ENCODE results near the gene NOTCH2NLA.
"Not testable (repeated sequence)": the region's sequence is repeated elsewhere in the genome, so short reads cannot be mapped to it uniquely, and the experiment has no call there.

Gene NOTCH2NLA

GRCh38 chr1:146228710-146229477 lies at the start of gene NOTCH2NLA:
TSS of gene NOTCH2NLA (minus strand) at chr1:146229021. CDS start at chr1:146189337, 39,684 bp downstream.
- H3K9ac ChIP-seq (ENCODE audit: low read length) = not testable (repeated sequence)
- H3K4me3 ChIP-seq (ENCODE audit: low read length) = peak within 1 kb of the TSS; percentile 48

GRCh38 chr1:146278346-146278745 lies 49.5 kb upstream of the NOTCH2NLA start:
- H3K9ac ChIP-seq (ENCODE audit: low read length); H3K27me3 ChIP-seq (ENCODE audit: control insufficient read depth, insufficient read depth, low read length); H3K9me3 ChIP-seq (ENCODE audit: control insufficient read depth, low read depth, low read length); H3K4me1 ChIP-seq (ENCODE audit: control insufficient read depth, low read depth, low read length); H3K36me3 ChIP-seq (ENCODE audit: control insufficient read depth, low read depth, low read length); H3K4me3 ChIP-seq (ENCODE audit: low read length); H3K27ac ChIP-seq (ENCODE audit: low read length): not testable (repeated sequence)

More at GRCh38 chr1:146228710-146229477, at the start of gene NOTCH2NLA:
- not testable (repeated sequence) for H3K27me3 ChIP-seq (ENCODE audit: control insufficient read depth, insufficient read depth, low read length); H3K4me1 ChIP-seq (ENCODE audit: control insufficient read depth, low read depth, low read length); H3K9me3 ChIP-seq (ENCODE audit: control insufficient read depth, low read depth, low read length); H3K36me3 ChIP-seq (ENCODE audit: control insufficient read depth, low read depth, low read length); H3K27ac ChIP-seq (ENCODE audit: low read length)

GRCh38 chr1:146277087-146277486 lies 48.3 kb upstream of the NOTCH2NLA start:
- not testable (repeated sequence) for H3K36me3 ChIP-seq (ENCODE audit: control insufficient read depth, low read depth, low read length); H3K27ac ChIP-seq (ENCODE audit: low read length); H3K4me3 ChIP-seq (ENCODE audit: low read length); H3K9me3 ChIP-seq (ENCODE audit: control insufficient read depth, low read depth, low read length); H3K4me1 ChIP-seq (ENCODE audit: control insufficient read depth, low read depth, low read length); H3K27me3 ChIP-seq (ENCODE audit: control insufficient read depth, insufficient read depth, low read length); H3K9ac ChIP-seq (ENCODE audit: low read length)

- not testable (repeated sequence) for H3K27me3 ChIP-seq (ENCODE audit: control insufficient read depth, insufficient read depth, low read length); H3K9me3 ChIP-seq (ENCODE audit: control insufficient read depth, low read depth, low read length); H3K27ac ChIP-seq (ENCODE audit: low read length); H3K36me3 ChIP-seq (ENCODE audit: control insufficient read depth, low read depth, low read length); H3K9ac ChIP-seq (ENCODE audit: low read length); H3K4me1 ChIP-seq (ENCODE audit: control insufficient read depth, low read depth, low read length); H3K4me3 ChIP-seq (ENCODE audit: low read length)
Measured at GRCh38 chr1:146274083-146274482, 45.3 kb upstream of the NOTCH2NLA start.

GRCh38 chr1:146273194-146273593 lies 44.4 kb upstream of the NOTCH2NLA start:
- H3K27me3 ChIP-seq (ENCODE audit: control insufficient read depth, insufficient read depth, low read length); H3K9me3 ChIP-seq (ENCODE audit: control insufficient read depth, low read depth, low read length); H3K27ac ChIP-seq (ENCODE audit: low read length); H3K9ac ChIP-seq (ENCODE audit: low read length); H3K4me3 ChIP-seq (ENCODE audit: low read length); H3K4me1 ChIP-seq (ENCODE audit: control insufficient read depth, low read depth, low read length); H3K36me3 ChIP-seq (ENCODE audit: control insufficient read depth, low read depth, low read length): not testable (repeated sequence)

- H3K27me3 ChIP-seq (ENCODE audit: control insufficient read depth, insufficient read depth, low read length); H3K36me3 ChIP-seq (ENCODE audit: control insufficient read depth, low read depth, low read length); H3K4me1 ChIP-seq (ENCODE audit: control insufficient read depth, low read depth, low read length); H3K9me3 ChIP-seq (ENCODE audit: control insufficient read depth, low read depth, low read length); H3K4me3 ChIP-seq (ENCODE audit: low read length); H3K27ac ChIP-seq (ENCODE audit: low read length); H3K9ac ChIP-seq (ENCODE audit: low read length): not testable (repeated sequence)
Measured at GRCh38 chr1:146272734-146273133, 43.9 kb upstream of the NOTCH2NLA start.

- H3K27me3 ChIP-seq (ENCODE audit: control insufficient read depth, insufficient read depth, low read length); H3K4me3 ChIP-seq (ENCODE audit: low read length); H3K9ac ChIP-seq (ENCODE audit: low read length); H3K27ac ChIP-seq (ENCODE audit: low read length); H3K4me1 ChIP-seq (ENCODE audit: control insufficient read depth, low read depth, low read length); H3K9me3 ChIP-seq (ENCODE audit: control insufficient read depth, low read depth, low read length); H3K36me3 ChIP-seq (ENCODE audit: control insufficient read depth, low read depth, low read length): not testable (repeated sequence)
Measured at GRCh38 chr1:146271977-146272376, 43.2 kb upstream of the NOTCH2NLA start.

- not testable (repeated sequence) for H3K9me3 ChIP-seq (ENCODE audit: control insufficient read depth, low read depth, low read length); H3K27ac ChIP-seq (ENCODE audit: low read length); H3K36me3 ChIP-seq (ENCODE audit: control insufficient read depth, low read depth, low read length); H3K4me1 ChIP-seq (ENCODE audit: control insufficient read depth, low read depth, low read length); H3K27me3 ChIP-seq (ENCODE audit: control insufficient read depth, insufficient read depth, low read length); H3K9ac ChIP-seq (ENCODE audit: low read length); H3K4me3 ChIP-seq (ENCODE audit: low read length)
Measured at GRCh38 chr1:146270129-146270528, 41.3 kb upstream of the NOTCH2NLA start.

GRCh38 chr1:146266179-146266748 lies 37.4 kb upstream of the NOTCH2NLA start:
- not testable (repeated sequence) for H3K4me3 ChIP-seq (ENCODE audit: low read length); H3K4me1 ChIP-seq (ENCODE audit: control insufficient read depth, low read depth, low read length); H3K36me3 ChIP-seq (ENCODE audit: control insufficient read depth, low read depth, low read length); H3K9ac ChIP-seq (ENCODE audit: low read length); H3K27me3 ChIP-seq (ENCODE audit: control insufficient read depth, insufficient read depth, low read length); H3K27ac ChIP-seq (ENCODE audit: low read length); H3K9me3 ChIP-seq (ENCODE audit: control insufficient read depth, low read depth, low read length)

- H3K27ac ChIP-seq (ENCODE audit: low read length); H3K4me3 ChIP-seq (ENCODE audit: low read length); H3K9me3 ChIP-seq (ENCODE audit: control insufficient read depth, low read depth, low read length); H3K4me1 ChIP-seq (ENCODE audit: control insufficient read depth, low read depth, low read length); H3K36me3 ChIP-seq (ENCODE audit: control insufficient read depth, low read depth, low read length); H3K27me3 ChIP-seq (ENCODE audit: control insufficient read depth, insufficient read depth, low read length); H3K9ac ChIP-seq (ENCODE audit: low read length): not testable (repeated sequence)
Measured at GRCh38 chr1:146264761-146265160, 35.9 kb upstream of the NOTCH2NLA start.

- not testable (repeated sequence) for H3K36me3 ChIP-seq (ENCODE audit: control insufficient read depth, low read depth, low read length); H3K4me1 ChIP-seq (ENCODE audit: control insufficient read depth, low read depth, low read length); H3K9me3 ChIP-seq (ENCODE audit: control insufficient read depth, low read depth, low read length); H3K9ac ChIP-seq (ENCODE audit: low read length); H3K27ac ChIP-seq (ENCODE audit: low read length); H3K27me3 ChIP-seq (ENCODE audit: control insufficient read depth, insufficient read depth, low read length); H3K4me3 ChIP-seq (ENCODE audit: low read length)
Measured at GRCh38 chr1:146260006-146260730, 31.3 kb upstream of the NOTCH2NLA start.

All from iPS-18a (cell line).